Activated CD8-positive, alpha-beta memory T cell treated with anti-CD3 and anti-CD28 coated beads, Interleukin-2, amount 50 U/mL, for 48 hours (primary cell): ENCODE data around the gene EIF4G3.

ENCODE experiments used
- DNase-seq: peaks from one replicate; pipeline ENCODE4 v3.0.0-alpha.2; 2020

The EIF4G3 gene

GRCh38 chr1:20983297-20983889 lies 193.3 kb downstream of the EIF4G3 start:
- no peak for DNase-seq

DNA sequence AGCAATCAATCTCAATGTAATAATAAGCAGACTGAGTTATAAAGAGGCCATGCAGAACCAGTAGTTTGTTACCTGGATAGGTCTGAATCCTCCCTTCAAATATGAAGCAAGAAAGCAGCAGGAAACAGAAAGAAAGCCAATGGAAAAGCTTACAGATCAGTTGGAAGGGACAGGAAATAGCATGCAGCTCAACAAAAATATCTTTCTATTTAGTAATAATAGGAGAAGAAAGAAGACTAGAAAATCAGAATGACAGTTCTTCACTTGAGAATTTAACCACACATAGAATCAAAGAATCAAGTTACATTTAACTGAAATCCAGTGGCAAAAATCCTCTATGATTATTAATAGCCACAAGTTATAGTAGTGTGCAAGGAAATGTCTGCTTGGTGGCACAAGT lies 194.4 kb downstream of the EIF4G3 start:
- DNase-seq, result no peak

- no peak for DNase-seq
Measured at GRCh38 chr1:20981915-20982314, 194.8 kb downstream of the EIF4G3 start.

- DNase-seq, result no peak
Measured at GRCh38 chr1:20980051-20980450, 196.6 kb downstream of the EIF4G3 start.

- no peak for DNase-seq
Measured at GRCh38 chr1:20978413-20978812, 198.3 kb downstream of the EIF4G3 start.

DNA sequence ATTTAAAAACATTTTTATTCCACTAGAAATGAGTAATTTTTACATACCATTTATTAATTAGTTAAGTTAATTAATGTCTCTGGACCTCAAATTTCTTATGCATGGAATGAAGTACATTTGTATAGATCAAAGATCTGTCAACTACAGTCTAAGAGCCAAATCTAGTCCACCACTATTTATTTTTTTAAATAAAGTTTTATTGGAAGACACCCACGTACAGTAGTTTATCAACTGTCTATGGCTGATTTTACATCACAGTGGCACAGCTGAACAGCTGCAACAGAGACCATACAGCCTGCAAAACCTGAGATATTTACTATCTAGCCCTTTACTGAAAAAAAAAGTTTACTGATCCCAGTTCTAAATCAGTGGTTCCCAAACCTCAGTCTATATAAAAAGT lies 201.0 kb downstream of the EIF4G3 start:
- DNase-seq, result no peak

GRCh38 chr1:20974951-20975350 lies 201.7 kb downstream of the EIF4G3 start:
- DNase-seq, result no peak

DNA sequence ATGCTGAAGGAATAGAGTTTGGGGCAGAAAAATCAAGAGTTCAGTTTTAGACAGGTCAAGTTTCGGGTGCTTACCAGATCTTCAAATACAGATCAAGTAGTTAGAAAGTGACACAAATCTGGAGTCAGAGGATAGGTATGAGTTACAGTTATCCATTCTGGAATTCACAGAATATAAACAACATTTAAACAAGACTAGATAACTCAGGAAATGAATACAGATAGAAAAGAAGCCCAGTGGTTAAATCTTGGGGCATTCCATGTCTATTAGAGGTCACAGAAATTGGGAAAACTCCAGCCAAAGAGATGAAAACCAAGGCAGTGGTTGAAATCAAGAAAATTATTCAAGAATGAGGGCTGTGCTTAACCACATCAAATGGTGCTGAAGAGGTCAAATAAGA lies 202.6 kb downstream of the EIF4G3 start:
- no peak for DNase-seq

- no peak for DNase-seq
Measured at GRCh38 chr1:20972855-20973254, 203.8 kb downstream of the EIF4G3 start.

GRCh38 chr1:20964540-20965484 lies 211.9 kb downstream of the EIF4G3 start:
- DNase-seq, result no peak

GRCh38 chr1:20962576-20963258 lies 214.0 kb downstream of the EIF4G3 start:
- no peak for DNase-seq

GRCh38 chr1:20958430-20958829 lies 218.3 kb downstream of the EIF4G3 start:
- no peak for DNase-seq

DNA sequence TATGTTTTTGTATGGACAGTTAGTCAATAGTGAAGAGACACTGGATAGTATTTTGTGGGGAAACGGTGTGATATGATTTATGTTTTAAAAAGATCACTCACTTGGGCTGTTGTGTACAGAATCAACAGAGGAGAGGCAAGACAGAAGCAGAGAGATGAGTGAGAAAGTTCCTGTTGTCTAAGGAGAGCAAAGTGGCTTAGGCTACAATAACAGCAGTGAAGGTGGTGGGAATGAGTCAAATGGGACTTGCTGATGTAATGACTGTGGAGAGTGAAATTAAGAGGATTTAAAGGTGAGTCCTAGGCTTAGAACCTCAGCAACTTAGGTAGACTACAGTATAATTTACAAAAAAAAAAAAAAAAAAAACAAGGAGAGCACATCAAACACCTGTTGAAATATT lies 220.4 kb downstream of the EIF4G3 start:
- no peak for DNase-seq

DNA sequence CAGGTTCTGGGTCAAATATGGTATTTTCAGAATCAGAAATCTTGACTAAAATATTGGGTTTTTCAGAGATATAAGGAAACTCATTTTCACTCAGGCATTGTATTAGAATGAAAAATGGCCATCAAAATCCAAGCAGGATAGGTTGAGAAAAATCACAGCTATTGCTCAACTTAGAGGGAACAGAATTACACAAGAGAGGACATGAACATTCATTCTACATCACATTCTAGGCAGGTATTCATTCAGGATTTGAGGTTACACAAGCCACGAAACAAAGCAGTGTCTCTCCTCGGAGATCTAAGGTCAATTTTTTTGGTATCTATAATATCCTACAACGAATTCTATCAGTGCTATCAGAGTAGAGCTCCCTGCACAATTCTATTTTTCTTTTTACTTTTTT lies 226.0 kb downstream of the EIF4G3 start:
- no peak for DNase-seq

DNA sequence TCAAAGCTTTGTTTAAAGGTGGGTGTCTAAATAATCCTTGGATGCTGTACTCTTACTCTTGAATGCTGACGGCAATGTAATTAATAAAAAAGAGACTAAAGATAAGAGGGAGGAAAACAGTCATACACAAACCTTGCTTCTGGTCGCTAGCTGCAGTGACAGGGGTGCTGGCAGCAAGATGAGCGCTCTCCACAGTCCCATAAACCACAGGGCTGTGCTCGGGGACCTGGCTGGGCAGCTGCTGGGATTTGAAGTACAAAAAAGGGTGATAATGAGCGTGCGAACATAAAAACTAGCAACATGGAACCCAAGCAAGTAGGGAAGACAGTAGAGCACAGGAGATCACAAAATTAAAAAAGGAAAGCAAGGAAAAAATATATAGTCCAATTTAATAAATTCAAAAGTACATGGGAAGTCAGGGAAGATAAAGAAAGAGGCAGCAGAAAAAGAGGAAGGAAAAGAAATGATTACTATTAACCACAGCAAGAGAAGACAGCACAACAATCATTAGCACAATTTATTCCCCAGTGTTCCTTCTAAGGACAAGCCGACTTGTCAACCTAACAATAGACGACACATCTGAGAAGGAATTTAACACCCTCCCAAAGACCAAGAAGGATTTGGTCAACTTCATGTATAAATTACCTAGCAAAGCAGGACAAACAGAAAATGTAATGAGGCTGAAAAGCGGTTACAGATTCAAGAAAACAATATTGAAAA lies 226.7 kb downstream of the EIF4G3 start:
- DNase-seq, result no peak

DNA sequence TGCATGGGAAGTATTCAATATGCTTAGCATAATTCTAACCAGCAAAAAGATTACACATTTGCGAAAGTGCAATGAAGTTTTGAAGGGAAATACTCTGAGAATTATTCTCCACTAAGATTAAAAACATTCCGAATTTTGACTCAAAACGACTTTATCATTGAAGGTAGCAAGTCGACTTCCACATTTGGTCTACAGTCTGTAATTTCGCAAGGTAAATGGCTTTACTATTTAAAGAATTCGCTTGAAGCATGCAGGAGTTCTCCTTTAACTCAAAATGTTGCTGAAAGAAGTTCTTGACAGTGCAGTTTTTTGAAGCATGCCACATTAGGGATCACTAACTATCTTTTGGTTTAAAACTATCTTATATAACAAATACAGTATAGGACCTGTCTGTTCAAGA lies 228.6 kb downstream of the EIF4G3 start:
- DNase-seq, result no peak

GRCh38 chr1:20947409-20947808 lies 229.3 kb downstream of the EIF4G3 start:
- DNase-seq, result no peak

GRCh38 chr1:20936621-20937020 lies 240.1 kb downstream of the EIF4G3 start:
- no peak for DNase-seq

- DNase-seq, result no peak
Measured at GRCh38 chr1:20936216-20936615, 240.5 kb downstream of the EIF4G3 start.

- DNase-seq, result no peak
Measured at GRCh38 chr1:20935717-20936116, 241.0 kb downstream of the EIF4G3 start.

DNA sequence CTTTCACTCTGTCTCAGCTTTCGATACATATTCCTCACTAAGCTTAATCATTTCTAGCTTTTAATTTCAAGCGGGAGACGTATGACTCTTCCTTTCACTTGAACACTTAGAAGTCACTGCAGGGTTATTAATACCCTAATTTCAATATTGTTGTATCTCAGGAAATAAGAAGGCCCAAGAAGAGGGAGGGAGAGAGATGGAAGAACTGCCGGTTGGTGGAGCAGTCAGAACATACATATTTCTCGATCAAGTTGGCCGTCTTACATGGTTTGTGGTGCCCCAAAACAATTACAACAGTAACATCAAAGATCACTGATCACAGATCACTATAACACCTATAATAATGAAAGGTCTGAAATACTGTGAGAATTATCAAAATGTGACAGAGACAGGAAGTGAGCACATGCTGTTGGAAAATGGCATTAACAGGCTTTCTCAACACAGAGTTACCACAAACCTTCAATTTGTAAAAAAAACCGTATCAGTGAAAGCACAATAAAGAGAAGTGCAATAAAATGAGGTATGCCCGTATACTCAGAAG lies 244.2 kb downstream of the EIF4G3 start:
- DNase-seq, result no peak

GRCh38 chr1:20931930-20932436 lies 244.7 kb downstream of the EIF4G3 start:
- no peak for DNase-seq

GRCh38 chr1:20930427-20930826 lies 246.3 kb downstream of the EIF4G3 start:
- DNase-seq, result no peak
